Kidney (tissue), 14 donors: ENCODE measurements around the gene GRK2. TPM values are rescaled to one million over a fixed set of nuclear protein-coding genes. Genes with fewer than 3 reads are reported as not detected.

ENCODE experiments used
- DNase-seq, 5 donors: peaks; one replicate each; pipeline ENCODE4 v3.0.0-alpha.2; 2013 to 2020
- FAIRE-seq: peaks from 2 replicates; lab custom pipeline; 2012; peaks lifted over from hg19 to GRCh38; lab: Jason Lieb, UNC
- H3K27ac ChIP-seq, 2 donors: one replicate each; pipeline ENCODE4 v1.7.0; 2013; ENCODE audit warnings: low read depth in 2 of 2, low read length in 2 of 2, inconsistent platforms in 1 of 2
- H3K27me3 ChIP-seq: one replicate; pipeline ENCODE4 v1.7.1; 2013; ENCODE audit warnings: low read length, inconsistent platforms; ENCODE audit not compliant: control insufficient read depth, insufficient read depth
- H3K36me3 ChIP-seq, 3 donors: one replicate each; pipeline versions ENCODE4 v1.7.0 to v1.7.1; 2013; ENCODE audit warnings: low read length in 3 of 3, control low read depth in 1 of 3, inconsistent platforms in 1 of 3; ENCODE audit not compliant: insufficient read depth in 3 of 3, control insufficient read depth in 2 of 3
- H3K4me1 ChIP-seq, 3 donors: one replicate each; pipeline versions ENCODE4 v1.7.0 to v1.7.1; 2013; ENCODE audit warnings: low read length in 3 of 3, inconsistent platforms in 1 of 3, low read depth in 1 of 3; ENCODE audit not compliant: control insufficient read depth in 2 of 3, insufficient read depth in 2 of 3
- H3K4me3 ChIP-seq, 3 donors: one replicate each; pipeline versions ENCODE4 v1.7.0 to v1.8.1; 2013; ENCODE audit warnings: low read length in 3 of 3, control low read depth in 1 of 3, inconsistent platforms in 1 of 3
- H3K9ac ChIP-seq, 3 donors: one replicate each; pipeline versions ENCODE4 v1.7.0 to v1.7.1; 2013; ENCODE audit warnings: low read length in 3 of 3, control low read depth in 1 of 3, inconsistent platforms in 1 of 3
- H3K9me3 ChIP-seq, 3 donors: one replicate each; pipeline versions ENCODE4 v1.7.0 to v1.7.1; 2013; ENCODE audit warnings: low read length in 3 of 3, control low read depth in 1 of 3, inconsistent platforms in 1 of 3; ENCODE audit not compliant: control insufficient read depth in 2 of 3, insufficient read depth in 1 of 3
- CTCF ChIP-seq: IDR thresholded peaks from 3 replicates; pipeline ENCODE4 v1.5.1; 2012; ENCODE audit warnings: mild to moderate bottlenecking, moderate library complexity, borderline replicate concordance; ENCODE audit not compliant: insufficient read depth; ENCODE audit errors: extremely low read depth
- intact Hi-C: fragments of 100-400 bp; cut with DNase I; formaldehyde crosslinking; loops from one replicate; pipeline ENCODE4 v1.11.1; 2022
- polyA plus RNA-seq: library from polyadenylated mRNA; stranded (reverse); fragments of 350-450 nt; fragmentation: Illumina TruSeq; extraction: RNeasy Lipid Tissue Mini Kit (QIAGEN cat#74804); gene quantifications from one replicate; pipeline ENCODE4 v1.2.3, GENCODE V29; 2014; ENCODE audit warnings: low read depth, low replicate concordance; ENCODE audit not compliant: insufficient read depth
- total RNA-seq: library from RNA; stranded (reverse); fragmentation: NEBNext Ultra II Directional; extraction: Animal tissue kit (Norgen Biotek cat#: 25700); gene quantifications from one replicate; pipeline ENCODE4 v1.2.1, GENCODE V29; 2021
- donor health status: control.
- donor health status: control.
- donor health status: control.
- donor health status: control.
- donor health status: control.
- donor health status: DM: yes; HTN: yes; CAD: no.
- donor health status: Normal renal cell carcinoma (clear cell type).

Gene GRK2
- total and polyA plus RNA-seq, 2 donors from 2014 or later = 28.2 to 80.8 TPM

GRCh38 chr11:67332081-67332691 lies 65.9 kb downstream of the GRK2 start:
- Histone ChIP-seq H3K36me3 (peaks cover 0 to 3% (median 0%) of the 10 kb centered on the region in 3 donors), H3K4me3 (no peak overlapping the region), H3K4me1 (no peaks in the 10 kb centered on the region), H3K9me3 (no peaks in the 10 kb centered on the region), H3K27me3 (no peaks in the 10 kb centered on the region), H3K27ac (no peak overlapping the region), H3K9ac (no peak overlapping the region)
- TF ChIP-seq CTCF = no peak
- FAIRE-seq (no peak), DNase-seq (peak in 2 of 5 donors; percentile 15 to 41)
- intact Hi-C loops = no loop called here

Other genes starting within 250 kb of the GRK2 start
- 4.2 TPM for gene SYT12, start 243.3 kb upstream of the GRK2 start, total RNA-seq
- gene SYT12, start 243.3 kb upstream of the GRK2 start, polyA plus RNA-seq = 0.13 TPM
- gene RHOD, start 209.6 kb upstream of the GRK2 start, total RNA-seq = 20.9 TPM
- 50.2 TPM for gene RHOD, start 209.6 kb upstream of the GRK2 start, polyA plus RNA-seq
- gene KDM2A, start 147.2 kb upstream of the GRK2 start, total RNA-seq = 82.6 TPM
- gene KDM2A, start 147.2 kb upstream of the GRK2 start, polyA plus RNA-seq = 16.2 TPM
- 68.3 TPM for gene ANKRD13D, start 22.8 kb downstream of the GRK2 start, total RNA-seq
- gene ANKRD13D, start 22.8 kb downstream of the GRK2 start, polyA plus RNA-seq = 21.9 TPM
- 68.9 TPM for gene SSH3, start 37.1 kb downstream of the GRK2 start, total RNA-seq
- 25.0 TPM for gene SSH3, start 37.1 kb downstream of the GRK2 start, polyA plus RNA-seq
- gene POLD4, start 87.1 kb downstream of the GRK2 start, total RNA-seq = 54.4 TPM
- gene POLD4, start 87.1 kb downstream of the GRK2 start, polyA plus RNA-seq = 174 TPM
- gene CLCF1, start 107.1 kb downstream of the GRK2 start, total RNA-seq = 15.8 TPM
- 5.7 TPM for gene CLCF1, start 107.1 kb downstream of the GRK2 start, polyA plus RNA-seq
- gene RAD9A, start 125.5 kb downstream of the GRK2 start, total RNA-seq = 17.8 TPM
- 16.4 TPM for gene RAD9A, start 125.5 kb downstream of the GRK2 start, polyA plus RNA-seq
- 155 TPM for gene PPP1CA, start 135.4 kb downstream of the GRK2 start, total RNA-seq
- 210 TPM for gene PPP1CA, start 135.4 kb downstream of the GRK2 start, polyA plus RNA-seq
- 13.9 TPM for gene TBC1D10C, start 137.6 kb downstream of the GRK2 start, total RNA-seq
- 1.7 TPM for gene TBC1D10C, start 137.6 kb downstream of the GRK2 start, polyA plus RNA-seq
- gene CARNS1, start 149.2 kb downstream of the GRK2 start, total RNA-seq = 1.7 TPM
- gene CARNS1, start 149.2 kb downstream of the GRK2 start, polyA plus RNA-seq = 0.80 TPM
- 41.3 TPM for gene RPS6KB2, start 162.0 kb downstream of the GRK2 start, total RNA-seq
- 45.4 TPM for gene RPS6KB2, start 162.0 kb downstream of the GRK2 start, polyA plus RNA-seq
- 20.3 TPM for gene PTPRCAP, start 171.2 kb downstream of the GRK2 start, total RNA-seq
- gene PTPRCAP, start 171.2 kb downstream of the GRK2 start, polyA plus RNA-seq = 4.7 TPM
- gene CORO1B, start 177.0 kb downstream of the GRK2 start, total RNA-seq = 121 TPM
- 67.2 TPM for gene CORO1B, start 177.0 kb downstream of the GRK2 start, polyA plus RNA-seq
- gene GPR152, start 186.3 kb downstream of the GRK2 start, total RNA-seq = not detected
- gene GPR152, start 186.3 kb downstream of the GRK2 start, polyA plus RNA-seq = not detected
- 3.1 TPM for gene CABP4, start 188.9 kb downstream of the GRK2 start, total RNA-seq
- 0.49 TPM for gene CABP4, start 188.9 kb downstream of the GRK2 start, polyA plus RNA-seq
- gene TMEM134, start 202.8 kb downstream of the GRK2 start, total RNA-seq = 65.5 TPM
- gene TMEM134, start 202.8 kb downstream of the GRK2 start, polyA plus RNA-seq = 127 TPM
- 61.5 TPM for gene AIP, start 216.6 kb downstream of the GRK2 start, total RNA-seq
- 135 TPM for gene AIP, start 216.6 kb downstream of the GRK2 start, polyA plus RNA-seq
- 74.7 TPM for gene PITPNM1, start 238.9 kb downstream of the GRK2 start, total RNA-seq
- gene PITPNM1, start 238.9 kb downstream of the GRK2 start, polyA plus RNA-seq = 19.3 TPM
- 98.4 TPM for gene CDK2AP2, start 241.7 kb downstream of the GRK2 start, total RNA-seq
- gene CDK2AP2, start 241.7 kb downstream of the GRK2 start, polyA plus RNA-seq = 188 TPM